ENCODE data around the gene DNAJC3. TPM values are rescaled to one million over a fixed set of nuclear protein-coding genes. Genes with fewer than 3 reads are reported as not detected.

The DNAJC3 gene
- total and polyA plus RNA-seq, 2 of the 8 experiments (the other 6 are each of a cell fraction or from before 2014, with no cell fraction given) = 4.3 to 24.1 TPM

- no peak overlapping the region for H4K5ac ChIP-seq (ENCODE audit: insufficient read length, low read depth, low read length)
- TF ChIP-seq HDAC6 (IDR thresholded peaks at IDR 0.05; ENCODE audit: low read depth, low read length) = no peak
Measured at GRCh38 chr13:95745752-95746151, 68.8 kb downstream of the DNAJC3 start.

More at GRCh38 chr13:95745752-95746151, 68.8 kb downstream of the DNAJC3 start:
- Histone ChIP-seq H3K27ac (ENCODE audit: low read depth, low read length) (no peak overlapping the region), H3K79me2 (ENCODE audit: control insufficient read depth in 1 of 2, insufficient read depth in 2 of 2, low read length in 2 of 2) (peaks cover 2 to 25% of the 10 kb centered on the region in 2 experiments; a peak in 2 of 4 replicates), H4K8ac (ENCODE audit: extremely low read depth, insufficient read depth, low read length) (no peak overlapping the region), H3K4ac (replicated peaks; ENCODE audit: insufficient read length, low read depth, low read length) (no peak overlapping the region), H4K91ac (replicated peaks; ENCODE audit: insufficient read length, low read length) (no peak overlapping the region), H3K23ac (ENCODE audit: insufficient read length) (no peak overlapping the region), H3K9me3 (ENCODE audit: insufficient read depth in 2 of 2, low read depth in 1 of 2, low read length in 1 of 2) (peaks cover 0 to 2% of the 10 kb centered on the region in 2 experiments; a peak in 1 of 4 replicates), H2BK5ac (ENCODE audit: low read depth, low read length) (no peak overlapping the region), H3K56ac (replicated peaks; ENCODE audit: insufficient read length, low read depth, low read length) (no peak overlapping the region), H2BK15ac (ENCODE audit: low read length) (no peak overlapping the region), H3K9ac (replicated peaks in 1 of 4; ENCODE audit: extremely low read depth in 1 of 4, low read depth in 3 of 4, low read length in 3 of 4) (no peak overlapping the region), H2BK120ac (replicated peaks; ENCODE audit: low read depth, low read length) (no peak overlapping the region), H3K23me2 (ENCODE audit: low read depth, low read length) (0 out of 2 replicates have a peak, but pooled peaks cover 2% of the 10 kb centered on the region), H4K20me1 (replicated peaks in 1 of 2; ENCODE audit: control insufficient read depth in 1 of 2, insufficient read depth in 2 of 2, low read length in 2 of 2) (peaks cover 0 to 1% of the 10 kb centered on the region in 2 experiments), H3K36me3 (ENCODE audit: control insufficient read depth in 2 of 4, insufficient read depth in 4 of 4, low read length in 3 of 4) (no peaks in the 10 kb centered on the region), H2AK5ac (ENCODE audit: low read depth, low read length) (no peak overlapping the region), H2BK20ac (ENCODE audit: low read length) (no peak overlapping the region), H3K18ac (ENCODE audit: extremely low read depth, low read length) (no peak overlapping the region), H3K27me3 (replicated peaks in 1 of 4; ENCODE audit: control insufficient read depth in 3 of 4, extremely low read depth in 1 of 4, insufficient read depth in 3 of 4, low read length in 3 of 4) (no peaks in the 10 kb centered on the region), H3K4me1 (replicated peaks in 1 of 4; ENCODE audit: control insufficient read depth in 3 of 4, insufficient read depth in 4 of 4, low read length in 3 of 4) (0 out of 7 replicates have a peak, but pooled peaks cover 0 to 3% (median 0%) of the 10 kb centered on the region in 4 experiments), H3K4me2 (ENCODE audit: insufficient read depth in 1 of 2, low read depth in 2 of 2, low read length in 2 of 2) (no peak overlapping the region), H3K4me3 (ENCODE audit: extremely low read depth in 1 of 4, insufficient read depth in 2 of 4, low read depth in 3 of 4, low read length in 4 of 4) (no peak overlapping the region), H3K79me1 (ENCODE audit: low read depth, low read length) (peaks cover 14% of the 10 kb centered on the region; the same call in 1 of the 2 replicates), H2AFZ (ENCODE audit: low read length) (no peak overlapping the region), H3K14ac (ENCODE audit: insufficient read length) (no peak overlapping the region), H2BK12ac (ENCODE audit: low read depth, low read length) (no peak overlapping the region)
- 84% methylated on average over 2 of the region's 2 CpGs; no CpG with 5 or more reads in 1 of the 2 experiments for WGBS, 2 experiments (ENCODE audit: extremely low coverage in 1 of 2, insufficient coverage in 1 of 2, insufficient read length in 1 of 2, insufficient replicate concordance in 2 of 2, low coverage in 1 of 2, low lambda C conversion rate in 2 of 2, missing lambda C conversion rate in 1 of 2)
- ChIA-PET POLR2A (ENCODE audit: partially characterized antibody) (no interaction called here), CTCF (ENCODE audit: partially characterized antibody) (interaction anchor here (0.6 to 1.9 kb wide), 8 partner anchors 11 to 526 kb away, joined by 3 to 5 read pairs (median 4); no protein-coding TSS in a partner anchor)
- DNase-seq (ENCODE audit: low read depth in 1 of 2, low spot score in 2 of 2) (no peak), FAIRE-seq (no peak)
